Putamen (tissue), 1 donor: Measurements from ENCODE around the gene PTPRG.
"Not testable (repeated sequence)": the region's sequence is repeated elsewhere in the genome, so short reads cannot be mapped to it uniquely, and the experiment has no call there.

Experiments used
- DNase-seq: peaks from one replicate; pipeline ENCODE4 v3.0.0-alpha.2; 2016; ENCODE audit warnings: low spot score

Gene PTPRG

DNA sequence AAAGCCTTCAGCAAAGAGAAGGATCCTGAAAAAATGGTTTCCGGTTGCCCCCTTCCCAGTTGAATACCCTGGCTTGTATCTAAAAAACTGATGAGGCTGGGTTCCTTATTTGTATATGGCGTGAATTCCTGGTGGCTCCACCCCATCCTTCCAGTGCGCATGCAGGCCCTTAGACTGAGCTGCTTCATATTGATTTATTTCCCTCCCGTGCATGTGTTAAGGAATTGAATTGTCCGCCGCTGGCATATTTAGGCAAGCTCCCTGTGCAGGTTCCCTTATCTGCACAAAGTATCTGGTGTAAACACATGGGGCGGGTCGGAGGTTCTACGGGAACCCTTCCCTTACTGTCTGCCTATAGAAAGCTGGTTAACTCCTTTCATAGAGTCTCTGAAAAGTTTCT is 449.6 kb downstream of the PTPRG start:
- no peak for DNase-seq

DNA sequence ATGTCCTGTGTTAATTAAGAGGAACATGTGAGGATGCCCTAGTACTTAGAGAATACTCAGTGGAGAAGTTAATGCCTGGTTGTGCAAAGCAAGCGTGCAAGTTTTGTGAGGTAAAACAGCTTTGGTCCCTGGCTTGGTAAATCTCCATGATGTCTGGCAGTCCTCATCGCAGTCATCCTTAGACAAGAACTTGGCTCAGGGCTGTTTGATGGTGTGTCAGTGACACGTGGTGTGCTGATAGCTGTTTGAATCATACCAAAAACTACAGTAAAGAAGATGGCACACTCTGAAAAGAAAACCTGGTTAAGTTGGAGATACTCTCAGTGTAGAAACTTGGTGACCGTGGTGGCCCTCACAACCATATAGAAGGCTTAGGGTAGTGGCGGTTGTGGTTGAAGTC is 450.3 kb downstream of the PTPRG start:
- DNase-seq: no peak

DNA sequence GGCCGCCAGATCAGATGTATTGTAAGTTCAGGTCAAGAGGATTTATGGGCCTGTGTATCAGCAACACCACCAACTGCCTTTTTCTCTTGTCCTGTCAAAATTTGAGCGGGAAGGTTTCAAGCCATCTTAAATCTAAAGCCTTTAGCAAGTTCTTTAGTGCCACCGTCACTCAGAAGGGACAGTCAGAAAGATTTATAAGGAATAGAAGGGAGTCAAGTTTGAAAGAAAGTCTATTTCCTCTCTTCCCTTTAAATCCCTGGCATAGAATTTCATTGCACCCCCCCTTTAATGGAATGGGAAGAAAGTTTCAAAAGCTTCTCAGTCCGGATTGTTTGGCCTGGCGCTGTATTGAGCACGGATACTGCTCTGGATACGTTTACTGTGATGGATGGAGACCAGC is 452.6 kb downstream of the PTPRG start:
- DNase-seq: no peak

- no peak for DNase-seq
These were observed 453.7 kb downstream of the PTPRG start for GRCh38 chr3:62015111-62015510.

- no peak for DNase-seq
These were observed 458.5 kb downstream of the PTPRG start for GRCh38 chr3:62019906-62020305.

DNA sequence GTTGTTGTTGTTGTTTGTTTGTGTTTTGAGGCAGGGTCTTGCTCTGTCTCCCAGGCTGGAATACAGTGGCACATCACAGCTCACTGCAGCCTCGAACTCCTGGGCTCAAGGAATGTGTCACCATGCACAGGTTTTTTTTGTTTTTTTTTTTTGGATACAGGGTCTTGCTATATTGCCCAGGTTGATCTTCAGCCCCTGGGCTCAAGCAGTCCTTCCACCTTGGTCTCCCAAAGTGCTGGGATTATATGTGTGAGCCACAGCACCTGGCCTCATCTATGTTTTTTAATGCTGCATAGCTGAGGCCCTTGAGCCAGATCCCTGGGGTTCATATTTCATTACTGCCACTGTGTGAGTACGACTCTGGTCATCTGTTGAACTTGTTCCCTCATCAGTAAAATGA is 459.3 kb downstream of the PTPRG start:
- no peak for DNase-seq

DNA sequence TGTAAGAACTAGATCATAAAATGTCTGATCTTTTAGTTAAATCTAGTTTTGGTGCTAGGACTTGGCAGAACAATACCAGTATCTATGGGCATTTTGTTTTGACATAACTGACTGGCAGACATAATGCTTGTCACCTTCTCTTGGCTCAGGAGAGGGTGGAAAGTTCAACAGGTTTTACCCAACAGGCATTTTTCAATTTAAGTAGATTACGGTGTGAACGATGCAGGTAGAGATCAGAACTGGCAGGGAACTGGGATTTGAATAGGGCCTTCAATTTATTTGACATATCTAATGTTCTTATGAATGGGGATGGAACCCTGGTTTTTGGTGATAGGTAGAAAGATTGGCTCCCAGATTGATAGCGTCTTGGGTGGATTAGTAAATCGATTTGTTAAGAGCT is 460.9 kb downstream of the PTPRG start:
- no peak for DNase-seq

DNA sequence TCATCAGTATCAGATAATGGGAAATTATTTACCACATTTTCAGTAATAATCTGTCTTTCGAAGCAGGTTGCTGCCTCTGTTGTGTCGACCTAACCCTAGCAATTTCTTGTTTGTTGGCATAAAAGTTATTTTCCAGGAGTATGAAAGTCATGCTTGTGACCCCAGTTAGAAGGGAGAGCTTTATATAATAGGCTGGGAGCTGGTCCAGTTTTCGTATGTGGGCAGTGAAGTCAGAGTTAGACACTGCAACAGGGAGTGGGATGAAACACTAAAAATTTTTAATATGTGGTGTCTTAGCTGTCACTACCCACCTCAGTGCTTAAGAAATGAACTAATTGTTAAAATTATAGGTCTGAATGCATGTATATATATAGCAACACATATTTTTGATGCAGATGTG is 463.5 kb downstream of the PTPRG start:
- no peak for DNase-seq

GRCh38 chr3:62025913-62026312 is 464.5 kb downstream of the PTPRG start:
- DNase-seq: no peak

DNA sequence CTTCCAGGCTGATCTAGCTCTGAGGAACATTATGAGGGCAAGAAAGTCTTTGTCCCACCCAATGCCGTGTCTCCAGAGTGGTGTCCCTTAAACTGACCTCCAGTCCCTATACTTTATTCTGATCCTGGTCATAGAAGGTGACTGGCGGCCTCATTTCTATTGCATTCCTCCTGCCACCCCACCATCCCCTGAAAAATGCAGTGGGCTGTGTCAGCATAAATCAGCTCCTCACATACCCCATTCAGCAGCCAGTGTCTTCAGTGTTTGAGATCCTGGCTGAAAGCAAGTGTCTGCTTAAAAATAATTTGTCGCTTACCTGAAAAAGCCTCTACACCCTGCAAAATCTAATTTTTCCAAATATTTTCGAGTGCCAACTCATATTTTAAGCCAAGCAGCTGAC is 465.9 kb downstream of the PTPRG start:
- DNase-seq: no peak

DNA sequence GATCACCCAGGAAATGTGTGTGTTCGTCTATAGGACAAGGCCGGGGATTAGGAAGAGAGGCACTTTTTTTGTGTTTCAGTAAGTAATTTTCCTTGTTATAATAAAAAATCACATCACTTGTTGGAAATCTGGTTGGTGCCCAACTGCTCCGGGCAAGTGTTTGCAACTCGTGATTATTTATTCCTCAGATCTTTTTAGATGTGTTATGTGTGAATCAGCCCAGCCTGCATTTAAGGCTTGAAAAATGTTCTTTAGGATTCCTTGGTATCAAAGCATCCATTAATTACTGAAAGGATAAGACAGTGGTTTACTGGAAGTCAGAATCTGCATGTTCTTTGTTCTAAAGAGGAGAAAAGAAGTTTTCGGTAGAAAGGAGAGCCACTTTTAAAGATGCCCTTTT is 466.4 kb downstream of the PTPRG start:
- DNase-seq: no peak

DNA sequence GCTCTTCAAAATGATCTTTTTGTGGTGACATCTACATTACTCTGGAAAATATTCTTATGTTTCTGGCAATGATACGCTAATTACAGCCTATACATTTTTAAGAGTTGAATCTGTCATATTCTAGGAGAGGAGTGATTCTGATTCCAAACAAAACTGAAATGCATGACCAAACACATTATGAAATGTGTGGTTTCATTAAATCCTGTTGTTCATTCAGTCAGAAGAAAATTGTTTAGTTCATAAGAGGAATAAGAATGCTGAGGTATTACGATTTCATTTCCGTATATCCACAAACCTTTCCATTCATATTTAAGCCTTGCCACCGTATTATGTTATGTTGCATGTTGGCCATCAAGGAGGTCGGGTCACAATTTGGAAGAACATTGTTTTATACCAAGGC is 466.9 kb downstream of the PTPRG start:
- DNase-seq: no peak

DNA sequence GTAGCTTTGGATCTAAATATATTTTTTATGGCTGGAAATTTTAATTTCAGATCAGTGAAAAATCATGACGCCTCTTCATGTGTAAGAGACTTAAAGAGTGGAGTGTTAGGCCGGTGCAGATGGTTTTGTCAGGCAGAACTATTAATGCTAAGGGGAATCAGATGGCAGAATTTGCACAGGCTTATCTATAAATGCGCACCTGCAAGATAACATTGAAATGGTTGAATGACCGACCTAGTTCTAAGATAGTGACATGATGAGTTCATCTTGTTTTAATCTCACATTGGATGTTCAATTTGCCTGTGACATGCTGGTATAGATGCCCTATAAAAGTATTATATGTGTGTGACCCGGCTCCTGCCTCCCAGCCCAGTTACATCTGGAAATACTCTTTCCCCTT is 471.4 kb downstream of the PTPRG start:
- DNase-seq: peak; percentile 57

DNA sequence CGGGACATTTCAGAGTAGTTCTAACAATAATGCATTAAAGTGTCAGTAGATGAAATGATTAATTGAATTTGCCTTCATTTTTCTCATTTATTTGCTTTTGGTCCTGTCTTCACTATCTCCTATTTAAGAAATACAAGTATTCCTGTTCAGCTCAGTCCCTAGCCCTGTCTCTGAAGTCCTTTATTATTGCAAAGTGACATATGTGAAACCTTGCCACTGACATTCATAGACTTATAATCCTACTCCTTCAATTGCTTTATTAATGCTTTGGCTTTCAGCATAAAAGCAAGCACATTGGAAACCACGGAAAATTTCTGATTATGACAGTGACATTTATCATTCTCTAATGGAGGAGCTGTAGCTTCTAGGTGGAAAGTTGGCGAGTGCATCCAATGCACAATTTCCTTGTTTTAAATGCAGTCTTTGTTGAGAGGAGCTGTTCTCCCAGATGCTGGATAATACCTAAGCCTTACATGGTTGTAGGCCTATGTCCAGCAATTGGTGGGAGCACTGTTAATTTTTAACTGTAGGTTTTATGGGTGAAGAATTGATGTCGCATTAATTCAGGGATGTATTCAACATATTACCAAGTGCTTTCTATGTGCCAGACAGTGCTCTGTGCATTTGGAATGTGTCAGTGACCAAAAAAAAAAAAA is 474.2 kb downstream of the PTPRG start:
- DNase-seq: no peak

DNA sequence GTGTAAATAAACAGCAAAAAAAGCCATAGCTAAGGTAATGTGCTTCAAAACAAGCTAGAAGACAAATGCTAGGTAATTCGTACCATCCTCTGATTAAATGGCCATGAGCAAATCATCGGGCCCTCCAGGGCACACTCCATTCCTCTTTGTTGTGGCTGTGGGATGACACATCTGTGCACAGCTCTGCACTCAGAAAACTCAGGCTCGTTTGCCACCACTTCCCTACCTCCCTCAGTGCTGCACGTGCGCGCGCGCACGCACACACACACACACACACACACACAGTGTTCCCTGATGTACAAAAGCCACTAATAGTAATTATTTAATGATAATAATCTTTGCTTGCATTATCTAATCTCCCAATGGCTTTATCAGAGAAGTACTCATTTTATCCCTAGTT is 475.4 kb downstream of the PTPRG start:
- no peak for DNase-seq

GRCh38 chr3:62038798-62039197 is 477.4 kb downstream of the PTPRG start:
- DNase-seq: not testable (repeated sequence)

DNA sequence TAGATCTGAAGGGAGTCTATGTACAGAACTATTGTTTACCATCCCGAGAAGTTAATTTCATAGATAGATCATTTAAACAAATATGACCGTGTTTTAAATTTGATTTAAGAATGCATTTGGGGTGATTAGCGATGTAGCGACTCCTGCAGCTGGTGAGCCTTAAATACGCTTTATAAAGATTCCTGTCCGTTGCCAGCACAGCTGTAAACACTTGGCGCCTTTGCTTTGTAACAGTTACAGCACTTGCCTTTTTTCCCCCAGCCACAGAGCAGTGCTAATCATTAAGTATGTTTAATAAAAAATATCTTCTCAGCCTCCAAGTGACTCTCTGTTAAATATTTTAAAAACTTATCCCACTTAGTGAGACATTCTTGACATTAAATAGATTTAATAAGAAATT is 478.2 kb downstream of the PTPRG start:
- DNase-seq: no peak

GRCh38 chr3:62041681-62042080 is 480.3 kb downstream of the PTPRG start:
- DNase-seq: no peak

DNA sequence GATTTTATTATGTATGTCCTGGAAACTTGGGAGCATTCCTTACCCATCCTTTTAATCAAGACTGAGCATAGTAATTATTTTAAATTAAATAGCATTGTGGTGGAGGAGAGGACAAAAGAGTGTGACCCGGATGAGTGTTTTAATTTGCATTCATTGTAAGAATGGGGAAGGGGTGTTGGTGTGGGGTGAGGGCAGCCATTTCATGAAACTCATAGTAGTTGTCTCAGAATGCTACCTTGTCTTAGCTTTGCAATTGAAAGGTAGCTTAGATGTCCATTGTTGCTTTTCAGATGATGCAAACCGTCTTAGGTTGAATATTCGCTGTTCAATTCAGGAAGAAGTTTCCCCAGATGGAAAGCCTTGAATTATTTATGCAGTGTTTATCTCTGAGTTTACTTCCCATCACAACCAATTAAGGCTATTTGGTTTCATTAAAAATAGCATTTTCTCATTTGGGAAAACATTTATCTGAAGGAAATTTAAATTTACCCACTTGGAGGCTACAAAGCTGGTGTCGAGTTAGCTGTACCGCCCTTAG is 483.6 kb downstream of the PTPRG start:
- DNase-seq: no peak

DNA sequence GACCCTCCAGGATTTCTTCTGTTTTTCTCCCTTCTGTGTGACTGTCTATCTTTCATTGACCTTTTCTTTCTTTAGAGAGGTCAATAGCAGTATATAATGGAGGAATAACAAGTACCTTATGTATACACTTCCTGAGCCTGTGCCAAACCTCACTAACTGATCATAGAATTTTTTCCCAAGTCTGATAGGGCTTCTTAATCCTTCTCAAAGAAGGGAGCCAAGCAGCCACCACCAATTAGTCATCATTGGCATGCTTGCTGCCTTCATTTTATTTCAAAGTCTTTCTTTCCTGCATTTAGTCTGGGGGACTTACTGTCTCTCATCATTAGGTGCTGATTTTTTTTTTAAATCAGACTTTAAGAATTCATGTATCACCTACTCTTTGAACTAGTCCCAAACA is 485.0 kb downstream of the PTPRG start:
- no peak for DNase-seq

DNA sequence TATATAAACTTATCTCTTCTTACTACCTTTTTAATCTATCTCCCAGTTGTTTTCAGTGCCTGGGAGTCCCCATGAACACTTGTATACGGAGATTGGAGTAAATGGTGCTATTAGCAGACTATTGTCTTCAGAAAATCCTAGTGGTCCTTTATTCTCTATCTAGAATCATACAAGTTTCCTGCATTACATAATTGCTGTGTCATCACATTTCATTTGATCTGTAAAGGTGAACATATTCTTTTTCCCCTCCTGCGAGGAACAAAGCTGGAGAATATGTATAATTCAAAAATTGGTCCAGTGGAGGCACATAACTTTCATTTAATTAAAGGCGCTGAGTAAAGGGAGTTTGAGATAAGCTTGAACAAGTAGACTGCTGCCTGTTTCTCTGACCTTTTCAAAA is 487.2 kb downstream of the PTPRG start:
- no peak for DNase-seq

GRCh38 chr3:62049033-62049432 is 487.7 kb downstream of the PTPRG start:
- no peak for DNase-seq

GRCh38 chr3:62051506-62051905 is 490.1 kb downstream of the PTPRG start:
- no peak for DNase-seq

- no peak for DNase-seq
These were observed 491.0 kb downstream of the PTPRG start for GRCh38 chr3:62052331-62052730.
